HS-27A (cell line): ENCODE measurements around the gene ADCY4.

Experiments used
- DNase-seq: peaks from one replicate; pipeline ENCODE4 v3.0.0-alpha.2; 2012; ENCODE audit warnings: low read depth, missing footprints

The ADCY4 gene

DNA sequence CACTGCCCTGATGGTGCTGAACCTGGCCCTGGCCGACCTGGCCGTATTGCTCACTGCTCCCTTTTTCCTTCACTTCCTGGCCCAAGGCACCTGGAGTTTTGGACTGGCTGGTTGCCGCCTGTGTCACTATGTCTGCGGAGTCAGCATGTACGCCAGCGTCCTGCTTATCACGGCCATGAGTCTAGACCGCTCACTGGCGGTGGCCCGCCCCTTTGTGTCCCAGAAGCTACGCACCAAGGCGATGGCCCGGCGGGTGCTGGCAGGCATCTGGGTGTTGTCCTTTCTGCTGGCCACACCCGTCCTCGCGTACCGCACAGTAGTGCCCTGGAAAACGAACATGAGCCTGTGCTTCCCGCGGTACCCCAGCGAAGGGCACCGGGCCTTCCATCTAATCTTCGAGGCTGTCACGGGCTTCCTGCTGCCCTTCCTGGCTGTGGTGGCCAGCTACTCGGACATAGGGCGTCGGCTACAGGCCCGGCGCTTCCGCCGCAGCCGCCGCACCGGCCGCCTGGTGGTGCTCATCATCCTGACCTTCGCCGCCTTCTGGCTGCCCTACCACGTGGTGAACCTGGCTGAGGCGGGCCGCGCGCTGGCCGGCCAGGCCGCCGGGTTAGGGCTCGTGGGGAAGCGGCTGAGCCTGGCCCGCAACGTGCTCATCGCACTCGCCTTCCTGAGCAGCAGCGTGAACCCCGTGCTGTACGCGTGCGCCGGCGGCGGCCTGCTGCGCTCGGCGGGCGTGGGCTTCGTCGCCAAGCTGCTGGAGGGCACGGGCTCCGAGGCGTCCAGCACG, 18.9 kb downstream of the ADCY4 start:
- no peak for DNase-seq

DNA sequence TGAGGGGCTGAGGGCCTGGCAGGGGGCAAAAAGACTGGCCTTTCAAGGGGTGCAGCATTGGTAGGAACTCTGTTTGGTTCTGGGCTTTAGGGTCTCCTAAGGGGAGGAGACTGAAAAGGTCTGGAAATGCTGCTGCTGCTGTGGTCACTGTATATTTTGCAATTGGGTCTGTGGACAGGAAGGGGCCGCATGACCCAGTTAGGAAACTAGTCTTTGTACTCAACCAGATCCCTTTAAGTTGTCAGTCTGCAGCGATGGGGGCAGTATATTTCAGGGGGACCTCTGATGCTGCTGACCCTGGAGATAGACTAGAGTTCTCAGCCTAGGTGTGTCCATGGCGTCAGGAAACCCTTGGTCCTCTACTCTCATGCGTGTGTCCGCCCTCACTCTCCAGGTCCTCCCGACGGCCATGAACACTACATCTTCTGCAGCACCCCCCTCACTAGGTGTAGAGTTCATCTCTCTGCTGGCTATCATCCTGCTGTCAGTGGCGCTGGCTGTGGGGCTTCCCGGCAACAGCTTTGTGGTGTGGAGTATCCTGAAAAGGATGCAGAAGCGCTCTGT, 19.5 kb downstream of the ADCY4 start:
- DNase-seq = no peak

DNA sequence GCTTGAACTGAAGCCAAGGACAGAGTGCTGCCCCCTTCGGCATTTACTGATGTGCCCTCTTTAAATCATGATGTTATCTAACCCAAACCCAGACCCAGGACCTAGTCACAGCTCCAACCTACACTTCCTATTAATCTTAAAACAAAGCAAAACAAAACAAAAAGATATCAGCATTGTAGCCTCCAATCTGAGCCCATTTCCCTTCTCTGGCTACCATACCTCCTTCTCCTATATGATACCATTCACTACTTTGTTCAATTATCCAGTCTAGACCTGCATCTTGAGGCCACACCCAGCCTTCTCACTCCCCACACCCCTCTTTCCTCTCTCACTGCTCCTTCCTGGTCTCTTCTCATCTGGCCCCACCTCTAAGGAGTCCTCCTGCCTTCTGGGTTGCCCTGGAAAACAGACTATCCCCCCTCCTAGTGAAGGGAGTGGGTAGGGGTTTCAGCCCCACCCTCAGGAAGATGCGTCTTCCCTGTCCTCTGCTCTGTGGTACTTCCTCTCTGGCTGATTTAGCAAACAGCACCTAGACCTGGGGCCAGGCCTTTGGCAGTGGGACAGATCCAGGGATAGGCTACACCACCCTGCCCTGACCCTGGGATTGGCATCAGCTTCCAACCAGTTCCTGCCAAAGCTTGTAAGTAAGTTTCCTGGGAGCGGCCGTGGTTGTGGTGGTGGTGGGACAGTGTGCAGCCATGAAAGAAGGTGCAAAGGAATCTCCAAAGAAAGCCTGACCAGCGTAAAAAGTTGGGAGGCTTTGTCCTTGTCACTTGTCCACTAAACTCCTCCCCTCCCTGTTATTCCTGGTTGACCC, 20.3 kb downstream of the ADCY4 start:
- no peak for DNase-seq

DNA sequence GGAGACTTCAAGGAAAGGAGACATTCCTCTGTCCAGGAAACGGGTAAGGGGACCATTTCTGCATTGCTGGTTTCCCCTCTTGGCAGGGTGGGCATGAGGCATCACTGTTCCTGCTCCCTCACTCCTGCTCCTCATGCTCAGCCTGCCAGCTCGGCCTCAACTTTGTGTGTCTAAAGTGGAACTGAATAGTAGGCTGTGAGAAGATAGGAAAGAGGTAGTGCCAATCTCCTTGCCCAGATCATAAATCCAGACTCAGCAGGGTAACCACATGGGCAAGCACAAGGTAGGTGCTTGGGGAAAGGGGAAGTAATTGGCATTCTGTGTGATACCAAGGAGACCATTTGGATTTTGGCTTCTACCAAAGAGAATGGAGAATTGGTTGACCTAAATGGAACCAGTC, 21.0 kb downstream of the ADCY4 start:
- DNase-seq = no peak

DNA sequence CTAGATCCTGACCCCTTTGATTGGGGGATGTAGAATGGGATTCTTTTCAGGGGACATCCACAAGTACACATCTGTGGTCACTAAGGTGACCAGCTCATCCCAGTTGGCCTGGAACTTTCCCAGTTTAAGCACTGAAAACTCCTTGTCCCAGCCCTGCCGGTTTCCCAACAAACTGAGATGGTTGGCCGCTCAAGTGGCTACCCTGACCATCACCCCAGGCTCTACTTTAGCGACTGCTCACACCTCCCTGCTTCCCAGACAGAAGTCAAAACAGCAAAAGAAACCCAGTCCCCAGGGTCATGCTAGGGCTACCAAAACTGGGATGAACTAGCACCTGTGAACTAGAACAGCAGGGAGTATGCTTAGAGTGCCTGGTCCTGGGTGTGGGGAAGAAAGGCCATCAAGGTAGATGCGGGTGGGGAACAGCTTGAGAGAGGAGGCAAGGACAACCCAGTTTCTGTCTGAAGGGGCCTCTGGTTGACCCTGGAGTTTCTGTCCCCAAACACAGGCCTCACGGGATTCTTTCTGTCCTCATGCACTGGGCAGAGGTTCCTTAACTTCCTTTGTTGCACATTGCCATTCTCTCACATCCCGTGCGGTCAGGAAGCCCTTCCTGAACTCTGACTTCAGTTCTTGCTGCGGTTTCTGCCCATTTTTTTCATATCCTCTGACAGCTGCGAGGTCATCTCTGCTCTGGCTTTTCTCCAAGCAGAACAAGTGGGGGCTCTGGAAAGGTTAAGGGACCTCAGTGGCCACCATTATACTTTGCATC, 21.9 kb downstream of the ADCY4 start:
- DNase-seq = no peak

DNA sequence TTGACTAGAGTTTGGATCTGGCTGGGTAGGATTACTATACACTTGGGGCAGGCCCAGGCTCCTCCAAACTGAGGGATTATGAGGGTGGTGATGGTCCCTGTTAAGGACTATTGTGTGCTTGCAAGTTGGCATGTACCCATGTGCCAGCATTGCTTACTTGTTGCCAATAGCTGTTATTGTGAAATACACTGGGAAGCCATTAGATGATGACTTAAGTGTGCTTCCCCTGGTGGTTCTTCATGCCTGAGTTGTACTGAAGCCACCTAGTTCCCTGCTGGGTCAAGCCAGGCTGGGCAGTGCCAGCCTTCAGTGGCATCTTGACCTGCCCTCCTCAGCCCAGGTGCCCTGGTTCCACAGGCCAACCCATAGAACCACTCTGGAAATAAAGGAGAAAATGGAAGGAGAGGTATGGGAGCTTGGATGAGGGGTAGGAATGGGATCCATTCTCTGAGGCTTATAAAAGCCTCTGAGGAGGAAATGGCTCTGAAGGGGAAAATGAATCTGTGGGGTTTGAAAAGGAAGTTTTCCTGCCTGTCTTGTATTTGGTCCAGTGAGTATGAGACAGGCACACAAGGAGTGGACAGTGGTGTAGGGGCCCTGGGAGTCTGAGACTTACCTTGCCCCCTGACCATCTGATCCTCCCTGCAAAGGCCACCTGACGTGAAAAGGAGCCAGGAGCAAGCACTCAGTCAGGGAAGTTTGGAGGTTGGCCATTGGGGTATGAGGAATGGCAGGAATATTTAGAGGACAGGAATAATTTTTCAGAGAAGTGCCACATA, 22.8 kb downstream of the ADCY4 start:
- no peak for DNase-seq

DNA sequence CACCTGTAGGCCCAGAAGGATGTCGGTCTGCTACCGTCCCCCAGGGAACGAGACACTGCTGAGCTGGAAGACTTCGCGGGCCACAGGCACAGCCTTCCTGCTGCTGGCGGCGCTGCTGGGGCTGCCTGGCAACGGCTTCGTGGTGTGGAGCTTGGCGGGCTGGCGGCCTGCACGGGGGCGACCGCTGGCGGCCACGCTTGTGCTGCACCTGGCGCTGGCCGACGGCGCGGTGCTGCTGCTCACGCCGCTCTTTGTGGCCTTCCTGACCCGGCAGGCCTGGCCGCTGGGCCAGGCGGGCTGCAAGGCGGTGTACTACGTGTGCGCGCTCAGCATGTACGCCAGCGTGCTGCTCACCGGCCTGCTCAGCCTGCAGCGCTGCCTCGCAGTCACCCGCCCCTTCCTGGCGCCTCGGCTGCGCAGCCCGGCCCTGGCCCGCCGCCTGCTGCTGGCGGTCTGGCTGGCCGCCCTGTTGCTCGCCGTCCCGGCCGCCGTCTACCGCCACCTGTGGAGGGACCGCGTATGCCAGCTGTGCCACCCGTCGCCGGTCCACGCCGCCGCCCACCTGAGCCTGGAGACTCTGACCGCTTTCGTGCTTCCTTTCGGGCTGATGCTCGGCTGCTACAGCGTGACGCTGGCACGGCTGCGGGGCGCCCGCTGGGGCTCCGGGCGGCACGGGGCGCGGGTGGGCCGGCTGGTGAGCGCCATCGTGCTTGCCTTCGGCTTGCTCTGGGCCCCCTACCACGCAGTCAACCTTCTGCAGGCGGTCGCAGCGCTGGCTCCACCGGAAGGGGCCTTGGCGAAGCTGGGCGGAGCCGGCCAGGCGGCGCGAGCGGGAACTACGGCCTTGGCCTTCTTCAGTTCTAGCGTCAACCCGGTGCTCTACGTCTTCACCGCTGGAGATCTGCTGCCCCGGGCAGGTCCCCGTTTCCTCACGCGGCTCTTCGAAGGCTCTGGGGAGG, 23.9 kb downstream of the ADCY4 start, which contains the start of gene LTB4R:
LTB4R (plus strand) TSS at position 857 of the 959 bp plus-strand sequence. CDS start 4,150 bp downstream, outside the sequence.
- no peak for DNase-seq

DNA sequence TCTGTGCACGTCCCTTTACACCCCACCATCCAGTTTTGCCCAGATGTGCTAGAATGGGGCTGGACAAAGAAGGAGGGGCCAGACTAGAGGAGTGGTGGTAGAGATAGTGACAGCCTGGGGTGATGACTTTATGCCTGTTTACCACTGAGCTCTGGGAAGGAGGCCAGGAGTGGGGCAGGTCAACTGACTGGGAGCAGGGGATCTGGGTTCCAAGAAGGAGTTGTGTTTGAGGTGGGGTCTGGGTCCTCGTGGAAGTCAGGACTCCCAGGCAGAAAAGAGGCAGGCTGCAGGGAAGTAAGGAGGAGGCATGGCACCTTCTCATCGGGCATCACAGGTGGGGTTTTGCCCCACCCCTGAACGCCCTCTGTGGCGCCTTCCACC, 24.6 kb downstream of the ADCY4 start:
- no peak for DNase-seq

DNA sequence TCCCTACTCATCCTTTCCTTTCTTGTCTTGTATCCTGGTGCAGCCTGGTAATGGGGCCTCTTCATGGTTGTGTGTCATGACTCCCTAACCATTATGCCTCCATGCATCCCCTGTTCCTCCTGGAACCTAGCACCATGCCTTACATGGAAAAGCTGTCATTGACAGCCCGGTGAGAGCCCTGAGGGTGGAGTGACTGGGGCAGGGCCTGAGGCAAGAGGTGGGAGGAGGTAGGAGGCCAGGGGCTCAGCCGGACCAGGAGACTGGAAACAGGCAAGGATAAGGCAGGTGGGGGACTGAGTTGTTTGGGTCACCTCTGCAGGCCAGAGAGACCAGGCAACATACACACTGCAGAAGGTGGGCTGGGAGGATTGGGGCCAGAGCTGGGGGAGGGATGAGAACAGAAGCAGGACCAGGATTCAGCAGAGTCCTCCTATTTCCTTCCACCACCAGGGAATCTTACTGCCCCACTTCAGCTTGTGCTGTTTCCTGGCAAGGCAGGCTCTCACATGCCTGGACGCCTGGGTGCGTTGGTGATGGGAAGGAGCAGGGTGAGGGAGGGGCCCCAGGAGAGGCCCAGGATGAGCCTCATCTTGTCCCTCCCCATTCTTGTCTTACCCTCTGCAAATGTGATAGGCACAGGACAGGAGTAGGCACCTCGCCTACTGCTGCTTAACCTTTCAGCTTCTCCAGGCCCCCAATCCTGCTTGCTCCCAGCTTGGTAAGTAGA, 25.2 kb downstream of the ADCY4 start, which contains the start of gene LTB4R2:
LTB4R2 (plus strand) TSS at position 603 of the 727 bp plus-strand sequence. CDS start 525 bp downstream, outside the sequence.
- no peak for DNase-seq

DNA sequence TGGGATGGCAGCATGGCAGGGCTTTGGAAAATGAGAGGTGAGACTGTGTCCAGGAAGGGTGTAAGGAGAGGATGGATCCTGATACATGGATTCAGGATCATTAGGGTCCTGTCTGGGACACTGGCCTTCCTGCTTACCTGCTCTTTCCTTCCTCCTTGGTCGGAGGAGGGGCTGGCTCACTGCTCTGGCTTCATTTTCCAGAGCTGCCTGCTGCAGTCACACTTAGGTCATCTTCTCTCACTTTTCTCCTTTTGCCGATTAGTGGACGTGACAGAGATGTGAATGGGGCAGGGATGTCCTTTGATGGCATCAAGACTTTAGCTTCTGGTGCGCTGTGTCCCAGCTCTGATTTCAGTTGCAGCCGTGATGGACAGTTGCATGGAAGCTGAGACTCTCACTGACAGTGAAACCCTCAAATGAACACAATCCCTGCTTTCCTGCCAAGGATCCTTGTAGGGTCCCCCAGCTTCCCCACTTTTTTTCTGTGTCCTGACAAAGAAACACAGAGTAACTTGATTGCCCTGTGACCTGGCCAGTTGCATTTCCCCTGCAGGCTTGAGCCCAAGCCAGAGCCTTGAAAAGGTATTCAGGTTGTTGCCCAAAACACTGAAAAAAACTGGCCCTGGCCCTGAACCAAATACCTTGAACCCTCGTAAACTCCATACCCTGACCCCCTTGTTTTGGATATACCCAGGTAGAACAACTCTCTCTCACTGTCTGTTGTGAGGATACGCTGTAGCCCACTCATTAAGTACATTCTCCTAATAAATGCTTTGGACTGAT, 26.3 kb downstream of the ADCY4 start:
- DNase-seq = no peak

DNA sequence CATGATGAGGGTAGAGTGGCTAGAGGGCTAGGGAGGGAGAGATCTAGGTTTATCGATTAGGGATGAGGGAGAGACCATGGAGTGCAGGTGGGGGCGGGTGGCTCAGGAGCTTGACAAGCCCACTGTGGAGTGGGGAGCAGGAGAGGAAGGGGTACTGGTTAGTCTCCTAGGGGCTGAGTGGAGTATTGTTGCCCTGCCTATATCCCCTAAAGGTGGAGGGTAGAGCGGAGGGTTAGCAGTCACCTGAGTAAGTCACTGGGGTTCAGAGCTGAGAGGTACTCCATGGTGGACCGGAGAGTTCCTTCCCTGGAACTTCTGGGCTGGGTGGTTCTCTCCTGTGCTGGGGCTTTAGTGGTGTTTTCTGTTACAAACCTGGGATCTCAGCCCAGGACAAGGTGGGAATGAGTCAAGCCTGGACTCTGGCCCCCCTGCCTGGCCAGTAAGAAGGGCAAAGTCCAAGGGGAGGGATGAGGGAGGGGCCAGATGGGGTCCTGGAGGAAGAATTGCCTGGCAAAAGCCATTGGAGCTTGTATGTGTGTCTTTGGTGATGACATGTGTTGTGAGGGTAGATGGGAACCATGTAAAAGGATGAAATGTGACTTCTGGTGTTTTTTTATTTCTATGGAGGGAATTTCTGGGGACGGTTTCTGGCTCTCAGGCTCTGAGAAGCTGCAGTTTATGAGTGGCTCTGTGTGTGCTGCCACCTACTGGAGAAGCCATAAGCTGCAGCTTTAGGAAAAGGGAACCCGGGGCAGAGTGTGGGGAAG, 27.1 kb downstream of the ADCY4 start, which contains the start of gene CIDEB:
CIDEB (minus strand) TSS at position 403 of the 767 bp plus-strand sequence; CDS start at position 284, 119 bp downstream.
- no peak for DNase-seq

DNA sequence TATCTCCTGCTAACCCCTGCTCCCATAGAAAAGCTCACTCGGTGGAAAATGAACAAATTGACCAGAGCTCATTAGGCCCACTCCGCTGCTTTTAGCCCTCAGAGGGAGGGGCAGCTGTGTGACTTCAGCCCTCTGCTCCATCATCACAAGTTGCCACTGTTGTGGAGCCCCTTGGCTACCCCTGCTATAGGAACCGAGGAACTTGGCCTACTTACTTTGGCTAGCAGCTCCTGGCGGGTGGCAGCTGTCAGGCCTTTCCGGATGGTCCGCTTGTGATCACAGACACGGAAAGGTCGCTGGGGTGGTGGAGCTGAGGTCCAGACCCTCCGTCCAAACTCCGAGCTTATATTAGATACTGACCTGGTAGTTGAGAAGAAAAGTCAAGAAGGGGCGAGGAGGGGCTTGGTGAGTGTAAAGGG, 27.7 kb downstream of the ADCY4 start:
- DNase-seq = no peak

DNA sequence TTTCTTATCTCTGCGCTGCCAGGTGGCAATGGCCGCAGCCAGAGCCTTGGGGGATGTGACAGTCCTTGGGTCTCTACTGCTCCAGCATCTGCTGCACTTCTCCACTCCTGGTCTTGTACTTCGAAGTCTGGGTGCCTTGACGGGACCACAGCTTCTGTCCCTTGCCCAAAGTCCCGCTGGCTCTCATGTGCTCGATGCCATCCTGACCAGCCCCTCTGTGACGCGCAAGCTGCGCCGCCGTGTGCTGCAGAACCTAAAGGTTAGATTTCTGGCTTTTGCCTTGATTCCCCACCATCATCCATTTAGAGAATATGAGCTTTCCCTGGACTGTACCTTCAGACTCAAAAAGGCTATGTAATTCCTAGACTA, 30.9 kb downstream of the ADCY4 start:
- DNase-seq = no peak

DNA sequence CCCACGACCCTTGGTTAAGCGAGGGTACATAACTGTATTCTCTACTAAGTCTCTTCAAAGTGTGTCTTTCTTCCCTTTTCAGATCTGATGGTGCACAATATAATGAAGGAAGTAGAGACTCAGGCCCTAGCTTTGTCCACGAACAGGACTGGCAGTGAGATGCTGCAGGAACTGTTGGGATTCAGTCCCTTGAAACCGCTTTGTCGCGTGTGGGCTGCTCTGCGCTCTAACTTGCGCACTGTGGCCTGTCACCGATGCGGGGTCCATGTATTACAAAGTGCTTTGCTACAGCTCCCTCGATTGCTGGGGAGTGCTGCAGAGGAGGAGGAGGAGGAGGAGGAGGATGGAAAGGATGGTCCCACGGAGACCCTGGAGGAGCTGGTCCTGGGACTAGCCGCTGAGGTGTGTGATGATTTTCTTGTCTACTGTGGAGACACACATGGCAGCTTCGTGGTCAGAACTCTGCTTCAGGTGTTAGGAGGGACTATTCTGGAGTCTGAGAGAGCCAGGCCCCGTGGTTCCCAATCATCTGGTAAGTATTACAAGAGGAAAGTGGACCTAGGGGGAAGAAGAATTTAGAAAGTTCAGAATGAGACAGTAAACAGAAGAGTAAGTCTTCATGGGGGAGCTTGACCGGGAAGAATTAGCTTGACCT, 34.4 kb downstream of the ADCY4 start:
- DNase-seq = no peak

DNA sequence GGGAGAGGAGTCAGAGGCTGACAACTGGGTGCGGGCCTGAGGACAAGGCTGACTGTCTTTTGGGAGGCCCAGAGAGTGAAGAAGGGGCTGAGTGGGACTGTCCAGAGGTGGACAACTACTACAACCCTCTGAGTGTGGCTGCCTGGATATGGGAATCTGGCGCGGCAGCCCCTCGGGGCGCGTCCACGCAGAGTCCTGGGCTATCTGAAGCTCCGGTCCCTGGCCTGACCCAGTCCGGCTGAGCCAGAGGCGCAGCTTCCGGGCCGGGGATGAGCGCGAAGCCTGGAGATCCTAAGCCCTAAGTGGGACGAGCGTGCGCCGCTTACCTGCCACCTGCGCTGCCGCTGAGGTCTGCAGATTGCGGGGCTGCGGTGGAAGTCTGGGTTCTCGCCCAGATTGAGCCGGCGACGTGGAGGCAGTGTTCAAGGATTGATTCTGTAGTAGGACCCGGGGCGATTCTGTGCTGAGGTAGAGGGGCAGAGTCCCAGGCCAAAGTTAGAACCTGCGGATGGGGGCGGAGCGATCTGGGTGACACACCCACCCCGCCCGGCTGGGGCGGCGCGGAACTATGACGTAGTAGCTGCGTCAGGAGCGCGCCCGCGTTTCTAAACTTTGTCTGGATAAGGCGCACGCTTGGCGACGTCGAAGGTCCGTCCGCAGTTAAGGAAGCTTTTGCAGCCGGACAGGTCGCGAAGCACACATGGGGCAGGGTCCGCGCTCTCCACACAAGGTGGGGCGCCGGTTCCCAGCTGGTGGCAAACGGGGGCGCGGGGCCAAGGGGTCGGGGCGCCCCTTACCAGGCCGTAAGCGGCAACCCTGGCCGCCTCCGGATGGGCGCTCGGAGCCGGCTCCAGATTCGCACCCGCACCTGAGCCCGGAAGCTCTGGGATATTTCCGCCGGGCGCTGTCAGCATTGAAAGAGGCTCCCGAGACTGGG, 35.3 kb downstream of the ADCY4 start, which contains the start of the genes DHRS1 and NOP9:
DHRS1 (minus strand) TSS at position 526 of the 937 bp plus-strand sequence. CDS start 674 bp downstream, outside the sequence.
NOP9 (plus strand) TSS at position 596 of the 937 bp plus-strand sequence; CDS start at position 701, 105 bp downstream.
- peak; percentile 76 for DNase-seq

DNA sequence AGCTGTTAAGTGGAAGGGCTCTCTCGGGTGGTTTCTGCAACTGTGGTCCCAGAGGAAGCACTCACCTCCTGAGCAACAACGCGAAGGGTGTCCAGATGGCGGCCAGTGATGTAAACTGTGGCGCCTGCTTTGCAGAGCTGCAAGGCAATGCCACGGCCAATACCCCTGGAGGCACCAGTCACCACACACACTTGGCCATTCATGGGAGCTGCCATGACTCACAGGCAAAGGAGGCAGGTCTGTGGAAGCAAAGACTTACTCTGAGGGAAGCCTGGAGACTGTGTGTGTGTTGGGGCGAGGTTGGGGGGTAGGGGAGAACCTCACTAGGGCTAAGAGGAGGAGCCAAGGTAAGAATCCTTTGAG, 36.0 kb downstream of the ADCY4 start:
- DNase-seq = no peak
